Measurements from ENCODE around the gene WWOX. TPM values are rescaled to one million over a fixed set of nuclear protein-coding genes. Genes with fewer than 3 reads are reported as not detected.

Gene WWOX
- total and polyA plus RNA-seq, 2 of the 8 experiments (the other 6 are each of a cell fraction or from before 2014, with no cell fraction given) = 5.4 to 16.7 TPM

- no peak overlapping the region for H3K27ac ChIP-seq (ENCODE audit: low read depth, low read length)
- DNase-seq (ENCODE audit: low read depth in 1 of 2, low spot score in 2 of 2) (no peak), FAIRE-seq (no peak)
- no peaks in the 10 kb centered on the region for H3K79me2 ChIP-seq (ENCODE audit: control insufficient read depth in 1 of 2, insufficient read depth in 2 of 2, low read length in 2 of 2)
- no peak overlapping the region for H3K14ac ChIP-seq (ENCODE audit: insufficient read length)
- no peaks in the 10 kb centered on the region for H3K36me3 ChIP-seq (ENCODE audit: control insufficient read depth in 2 of 4, insufficient read depth in 4 of 4, low read length in 3 of 4)
- H2BK12ac ChIP-seq (ENCODE audit: low read depth, low read length) = no peak overlapping the region
- no peak overlapping the region for H3K9ac ChIP-seq (replicated peaks in 1 of 4; ENCODE audit: extremely low read depth in 1 of 4, low read depth in 3 of 4, low read length in 3 of 4)
- 96% methylated on average over 3 of the region's 3 CpGs; no CpG with 5 or more reads in 1 of the 2 experiments for WGBS, 2 experiments (ENCODE audit: extremely low coverage in 1 of 2, insufficient coverage in 1 of 2, insufficient read length in 1 of 2, insufficient replicate concordance in 2 of 2, low coverage in 1 of 2, low lambda C conversion rate in 2 of 2, missing lambda C conversion rate in 1 of 2)
- no peak overlapping the region for H4K5ac ChIP-seq (ENCODE audit: insufficient read length, low read depth, low read length)
- no peaks in the 10 kb centered on the region for H3K79me1 ChIP-seq (ENCODE audit: low read depth, low read length)
- H3K23me2 ChIP-seq (ENCODE audit: low read depth, low read length) = no peaks in the 10 kb centered on the region
- no peak overlapping the region for H3K4me2 ChIP-seq (ENCODE audit: insufficient read depth in 1 of 2, low read depth in 2 of 2, low read length in 2 of 2)
- H3K56ac ChIP-seq (replicated peaks; ENCODE audit: insufficient read length, low read depth, low read length) = no peak overlapping the region
- H2BK15ac ChIP-seq (ENCODE audit: low read length) = no peak overlapping the region
- H4K8ac ChIP-seq (ENCODE audit: extremely low read depth, insufficient read depth, low read length) = no peak overlapping the region
- no peak overlapping the region for H3K23ac ChIP-seq (ENCODE audit: insufficient read length)
- no peak overlapping the region for H2AK5ac ChIP-seq (ENCODE audit: low read depth, low read length)
- no peak overlapping the region for H3K4ac ChIP-seq (replicated peaks; ENCODE audit: insufficient read length, low read depth, low read length)
- no peaks in the 10 kb centered on the region for H3K9me3 ChIP-seq (ENCODE audit: insufficient read depth in 2 of 2, low read depth in 1 of 2, low read length in 1 of 2)
- no peak overlapping the region for H2BK120ac ChIP-seq (replicated peaks; ENCODE audit: low read depth, low read length)
- no peak overlapping the region for H4K91ac ChIP-seq (replicated peaks; ENCODE audit: insufficient read length, low read length)
- H3K4me3 ChIP-seq (ENCODE audit: extremely low read depth in 1 of 4, insufficient read depth in 2 of 4, low read depth in 3 of 4, low read length in 4 of 4) = no peak overlapping the region
- H4K20me1 ChIP-seq (replicated peaks in 1 of 2; ENCODE audit: control insufficient read depth in 1 of 2, insufficient read depth in 2 of 2, low read length in 2 of 2) = no peaks in the 10 kb centered on the region
- no peaks in the 10 kb centered on the region for H3K4me1 ChIP-seq (replicated peaks in 1 of 4; ENCODE audit: control insufficient read depth in 3 of 4, insufficient read depth in 4 of 4, low read length in 3 of 4)
- H2BK20ac ChIP-seq (ENCODE audit: low read length) = no peak overlapping the region
- no peak overlapping the region for H2AFZ ChIP-seq (ENCODE audit: low read length)
- CTCF ChIA-PET (ENCODE audit: partially characterized antibody) = no interaction called here
- no peak overlapping the region for H2BK5ac ChIP-seq (ENCODE audit: low read depth, low read length)
- no peaks in the 10 kb centered on the region for H3K27me3 ChIP-seq (replicated peaks in 1 of 4; ENCODE audit: control insufficient read depth in 3 of 4, extremely low read depth in 1 of 4, insufficient read depth in 3 of 4, low read length in 3 of 4)
- TF ChIP-seq EZH2 (IDR thresholded peaks at IDR 0.05; ENCODE audit: low read depth, low read length, severe bottlenecking) = no peak
- TF ChIP-seq TEAD4 (IDR thresholded peaks at IDR 0.05; ENCODE audit: low read depth, low read length) = no peak
- TF ChIP-seq EP300 (IDR thresholded peaks at IDR 0.05; ENCODE audit: borderline replicate concordance in 1 of 2, low read depth in 2 of 2, low read length in 2 of 2) = no peak
- TF ChIP-seq RXRA (IDR thresholded peaks at IDR 0.05; ENCODE audit: insufficient read depth, low read depth, low read length) = no peak
- TF ChIP-seq RNF2 (IDR thresholded peaks at IDR 0.05; ENCODE audit: borderline replicate concordance, low read depth, low read length, missing control alignments, poor library complexity, severe bottlenecking) = no peak
- no peak for TF ChIP-seq MAFK (IDR thresholded peaks at IDR 0.05; ENCODE audit: low read depth, low read length)
- no peak for TF ChIP-seq SP1 (IDR thresholded peaks at IDR 0.05; ENCODE audit: low read depth, low read length)
- TF ChIP-seq CTCF (IDR thresholded peaks at IDR 0.05; ENCODE audit: control extremely low read depth in 1 of 3, insufficient read depth in 1 of 3, low read depth in 1 of 3, low read length in 3 of 3) = no peak
- TF ChIP-seq TBP (IDR thresholded peaks at IDR 0.05; ENCODE audit: low read depth, low read length) = no peak
- no peak overlapping the region for H3K18ac ChIP-seq (ENCODE audit: extremely low read depth, low read length)
- POLR2A ChIA-PET (ENCODE audit: partially characterized antibody) = no interaction called here
Observed at GRCh38 chr16:78428193-78428592, 328.7 kb downstream of the WWOX start.

All from H1 (cell line).